SH-SY5Y (cell line): ENCODE measurements around the gene DMTF1.

Source experiments
- GATA2 ChIP-seq: IDR thresholded peaks from 2 replicates; pipeline ENCODE4 v1.6.1; 2011; ENCODE audit warnings: mild to moderate bottlenecking, low read depth, low read length
- GATA3 ChIP-seq: IDR thresholded peaks from 2 replicates; pipeline ENCODE4 v1.6.1; 2011; ENCODE audit warnings: low read depth, mild to moderate bottlenecking, low read length, moderate library complexity

GRCh38 chr7:87225696-87226095, 73.4 kb downstream of the DMTF1 start:
- TF ChIP-seq GATA3 = no peak
- TF ChIP-seq GATA2 = no peak
